H1 (cell line): ENCODE data around the gene KLF5.

ENCODE experiments used
- EZH2 ChIP-seq: fragments of 200-600 bp; sonication (generic); IDR thresholded peaks from 2 replicates; pipeline ENCODE4 v1.7.1; 2012; ENCODE audit warnings: low read depth, mild to moderate bottlenecking, moderate library complexity, low read length, inconsistent platforms; ENCODE audit not compliant: severe bottlenecking
- PHF8 ChIP-seq: fragments of 200-600 bp; sonication (generic); conservative IDR thresholded peaks from 2 replicates; pipeline ENCODE4 v1.7.1; 2012; ENCODE audit warnings: low read depth, mild to moderate bottlenecking, inconsistent platforms, low read length, moderate library complexity
- RXRA ChIP-seq: IDR thresholded peaks from 2 replicates; pipeline ENCODE4 v1.6.1; 2011; ENCODE audit warnings: low read depth, mild to moderate bottlenecking, low read length, moderate library complexity; ENCODE audit not compliant: insufficient read depth
- YY1 ChIP-seq: IDR thresholded peaks from 2 replicates; pipeline ENCODE4 v1.6.1; 2011; ENCODE audit warnings: low read depth, mild to moderate bottlenecking, low read length
- TF ChIP-seq, protein P1 (sequence below), 3 experiments: IDR thresholded peaks; 1 replicate in 2 of 3; 2 replicates in 1 of 3; pipeline versions ENCODE4 v1.5.1 to v1.6.1; 2011; ENCODE audit warnings: low read length in 3 of 3, mild to moderate bottlenecking in 3 of 3, inconsistent platforms in 2 of 3, low read depth in 1 of 3, moderate library complexity in 1 of 3; ENCODE audit not compliant: insufficient read depth in 1 of 3; ENCODE audit errors: control extremely low read depth in 1 of 3

DNA sequence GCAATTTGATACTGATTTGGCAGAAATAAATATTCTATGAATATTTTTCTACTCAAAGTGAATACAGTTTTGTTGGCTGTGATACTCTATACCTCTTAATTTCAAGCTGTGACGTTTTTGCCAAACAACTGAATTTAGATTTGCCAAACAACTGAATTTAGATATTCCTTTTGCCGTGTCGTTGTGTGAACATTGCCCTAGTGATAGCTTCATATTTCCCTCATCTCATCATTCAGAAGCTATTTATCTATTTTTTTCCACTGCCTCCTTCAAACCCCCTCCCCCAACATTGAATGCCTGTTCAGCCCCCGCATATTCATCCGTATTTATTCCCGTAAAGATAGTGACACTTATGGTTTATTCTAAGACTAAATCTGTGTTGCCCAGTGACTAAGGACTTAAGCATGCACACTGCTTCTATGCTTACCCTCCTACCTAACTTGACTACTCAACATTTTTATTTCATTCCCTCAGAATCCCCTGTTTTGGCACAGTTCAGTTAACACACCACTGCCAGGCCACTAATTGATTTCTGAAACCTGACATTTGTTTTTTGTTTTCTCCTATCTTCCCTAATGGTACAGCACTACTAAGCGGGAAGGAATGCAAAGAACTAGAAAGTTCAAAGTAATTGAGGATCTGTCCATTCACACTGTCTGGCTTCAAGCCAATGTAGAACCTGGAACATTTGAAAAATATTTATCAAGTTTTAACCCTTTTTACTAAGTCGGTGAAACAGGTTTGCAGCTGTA is 2.8 kb upstream of the KLF5 start:
- TF ChIP-seq, protein P1, sequence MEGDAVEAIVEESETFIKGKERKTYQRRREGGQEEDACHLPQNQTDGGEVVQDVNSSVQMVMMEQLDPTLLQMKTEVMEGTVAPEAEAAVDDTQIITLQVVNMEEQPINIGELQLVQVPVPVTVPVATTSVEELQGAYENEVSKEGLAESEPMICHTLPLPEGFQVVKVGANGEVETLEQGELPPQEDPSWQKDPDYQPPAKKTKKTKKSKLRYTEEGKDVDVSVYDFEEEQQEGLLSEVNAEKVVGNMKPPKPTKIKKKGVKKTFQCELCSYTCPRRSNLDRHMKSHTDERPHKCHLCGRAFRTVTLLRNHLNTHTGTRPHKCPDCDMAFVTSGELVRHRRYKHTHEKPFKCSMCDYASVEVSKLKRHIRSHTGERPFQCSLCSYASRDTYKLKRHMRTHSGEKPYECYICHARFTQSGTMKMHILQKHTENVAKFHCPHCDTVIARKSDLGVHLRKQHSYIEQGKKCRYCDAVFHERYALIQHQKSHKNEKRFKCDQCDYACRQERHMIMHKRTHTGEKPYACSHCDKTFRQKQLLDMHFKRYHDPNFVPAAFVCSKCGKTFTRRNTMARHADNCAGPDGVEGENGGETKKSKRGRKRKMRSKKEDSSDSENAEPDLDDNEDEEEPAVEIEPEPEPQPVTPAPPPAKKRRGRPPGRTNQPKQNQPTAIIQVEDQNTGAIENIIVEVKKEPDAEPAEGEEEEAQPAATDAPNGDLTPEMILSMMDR (IDR thresholded peaks at IDR 0.05; ENCODE audit: control extremely low read depth in 1 of 3, insufficient read depth in 1 of 3, low read depth in 1 of 3, low read length in 3 of 3): no peak
- no peak for TF ChIP-seq YY1
- no peak for TF ChIP-seq PHF8
- TF ChIP-seq EZH2: no peak
- TF ChIP-seq RXRA: no peak
